Caco-2 (cell line): ENCODE results near the gene VPS33A. TPM values are rescaled to one million over a fixed set of nuclear protein-coding genes. Genes with fewer than 3 reads are reported as not detected.

Experiments
- BruUV-seq: library from RNA; stranded (reverse); fragments of 400-500 nt; replicated peaks from 2 replicates; lab custom pipeline; 2021; lab: Mats Ljungman, UMichigan
- CTCF ChIA-PET: fragments of 300-600 bp; sonication (Branson Sonifier 250); formaldehyde crosslinking; loops from one replicate; lab custom pipeline; 2022; ENCODE audit warnings: antibody characterized with exemption; lab: Charles Lee
- POLR2A ChIA-PET: fragments of 300-600 bp; sonication (Branson Sonifier 250); formaldehyde crosslinking; loops from one replicate; lab custom pipeline; 2022; ENCODE audit warnings: antibody characterized with exemption; lab: Charles Lee
- DNase-seq, 2 experiments: peaks; one replicate each; pipeline versions ENCODE4 v3.0.0 to v3.0.0-alpha.2; 2020 to 2022
- H3K27me3 ChIP-seq: replicated peaks from 2 replicates; pipeline ENCODE4 v1.6.0; 2011; ENCODE audit warnings: low read length; ENCODE audit not compliant: control insufficient read depth, insufficient read depth
- H3K36me3 ChIP-seq: 2 replicates; pipeline ENCODE4 v1.5.1; 2011; ENCODE audit warnings: low read length; ENCODE audit not compliant: control insufficient read depth, insufficient read depth
- H3K4me1 ChIP-seq: fragments of 250-450 bp; sonication (Bioruptor Pico); 2 replicates; pipeline ENCODE4 v1.5.1; 2020; ENCODE audit warnings: mild to moderate bottlenecking
- H3K4me3 ChIP-seq: 2 replicates; pipeline ENCODE4 v1.5.1; 2011; ENCODE audit warnings: low read depth, mild to moderate bottlenecking, control low read depth, low read length
- H3K9me3 ChIP-seq: fragments of 250-450 bp; sonication (Bioruptor Pico); 2 replicates; pipeline ENCODE4 v1.5.1; 2020; ENCODE audit warnings: mild to moderate bottlenecking, moderate library complexity
- H3K27ac Mint-ChIP-seq: one replicate; pipeline ENCODE4 v1.8.0; 2022; ENCODE audit warnings: mixed read lengths; ENCODE audit not compliant: unreplicated experiment
- H3K27me3 Mint-ChIP-seq: one replicate; pipeline ENCODE4 v1.8.0; 2022; ENCODE audit warnings: mixed read lengths; ENCODE audit not compliant: insufficient read depth, unreplicated experiment
- H3K36me3 Mint-ChIP-seq: one replicate; pipeline ENCODE4 v1.8.0; 2022; ENCODE audit warnings: mild to moderate bottlenecking, mixed read lengths; ENCODE audit not compliant: insufficient read depth, unreplicated experiment
- H3K4me1 Mint-ChIP-seq: one replicate; pipeline ENCODE4 v1.8.0; 2022; ENCODE audit warnings: low read depth, mixed read lengths; ENCODE audit not compliant: unreplicated experiment
- H3K4me3 Mint-ChIP-seq: one replicate; pipeline ENCODE4 v1.8.0; 2022; ENCODE audit warnings: mild to moderate bottlenecking, moderate library complexity, mixed read lengths; ENCODE audit not compliant: unreplicated experiment
- H3K9me3 Mint-ChIP-seq: one replicate; pipeline ENCODE4 v1.8.0; 2022; ENCODE audit warnings: mixed read lengths; ENCODE audit not compliant: unreplicated experiment
- CTCF ChIP-seq, 2 experiments: fragments of 200-600 bp in 1 of 2; IDR thresholded peaks; 1 replicate in 1 of 2; 2 replicates in 1 of 2; pipeline versions ENCODE4 v1.5.1 to v1.8.0; 2011 to 2022; ENCODE audit warnings: antibody characterized with exemption in 1 of 2, control low read depth in 1 of 2, inconsistent platforms in 1 of 2, low read depth in 1 of 2, low read length in 1 of 2, mild to moderate bottlenecking in 1 of 2, moderate library complexity in 1 of 2; ENCODE audit not compliant: insufficient read depth in 1 of 2, severe bottlenecking in 1 of 2, unreplicated experiment in 1 of 2
- intact Hi-C: fragments of 100-400 bp; cut with micrococcal nuclease; formaldehyde crosslinking; loops from one replicate; pipeline ENCODE4 v1.10.0; 2022; ENCODE audit not compliant: unreplicated experiment
- total RNA-seq: library from RNA; stranded (reverse); gene quantifications from 2 replicates; pipeline ENCODE4 v1.2.3, GENCODE V29; 2022

Gene VPS33A
- total RNA-seq, 1 experiment from 2014 or later: 36.5 TPM

DNA sequence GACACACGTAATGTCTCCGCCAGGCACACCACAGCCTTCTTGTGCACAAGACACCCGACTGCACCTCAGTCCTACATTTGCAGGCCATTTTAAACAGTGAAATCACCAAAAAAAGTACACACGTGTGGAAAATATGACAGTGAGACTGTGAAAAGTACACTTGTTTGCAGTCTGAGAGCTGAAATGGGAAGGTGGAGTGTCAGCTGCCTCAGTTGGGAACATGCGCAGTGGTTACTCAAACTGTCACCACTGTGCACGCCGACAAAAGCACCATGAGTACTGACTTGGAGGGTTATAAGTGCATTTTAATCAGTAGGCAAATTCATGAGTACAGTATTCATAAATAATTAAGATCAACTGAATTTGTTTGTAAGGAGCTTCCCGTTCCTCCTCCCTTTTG lies 15.8 kb downstream of the VPS33A start:
- Mint-ChIP-seq H3K4me3 (no peak overlapping the region), H3K27me3 (no peaks in the 10 kb centered on the region), H3K36me3 (peaks cover 25% of the 10 kb centered on the region), H3K27ac (no peak overlapping the region), H3K4me1 (no peaks in the 10 kb centered on the region), H3K9me3 (no peaks in the 10 kb centered on the region)
- Histone ChIP-seq H3K36me3 (no peaks in the 10 kb centered on the region), H3K27me3 (no peaks in the 10 kb centered on the region), H3K4me1 (no peaks in the 10 kb centered on the region), H3K4me3 (no peak overlapping the region), H3K9me3 (no peaks in the 10 kb centered on the region)
- no peak for TF ChIP-seq CTCF (IDR thresholded peaks at IDR 0.05; ENCODE audit: insufficient read depth in 1 of 2, low read depth in 1 of 2, low read length in 1 of 2, severe bottlenecking in 1 of 2, unreplicated experiment in 1 of 2)
- BruUV-seq: no TSS peak
- ChIA-PET CTCF (no interaction called here), POLR2A (no interaction called here)
- intact Hi-C loops: no loop called here
- DNase-seq: no peak

DNA sequence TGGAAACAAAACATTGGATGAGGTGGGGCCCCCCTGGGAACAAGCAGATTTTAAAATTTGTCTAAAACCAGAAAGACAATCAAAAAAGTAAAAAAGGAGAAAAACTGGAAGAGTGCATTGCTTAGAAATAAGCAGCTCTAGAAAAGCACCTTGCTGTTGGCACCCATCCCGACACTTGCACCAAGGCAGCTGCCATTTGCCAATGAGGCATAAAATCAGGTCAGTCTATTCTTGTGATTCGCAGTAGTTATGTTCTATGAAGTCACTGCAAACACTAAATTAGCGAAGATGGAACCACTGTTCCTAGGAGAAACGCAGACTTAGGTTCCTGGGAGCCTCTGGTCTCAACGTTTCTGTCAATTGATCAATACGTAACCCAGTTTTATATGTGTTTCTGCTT lies 16.2 kb downstream of the VPS33A start:
- Mint-ChIP-seq H3K4me3 (no peak overlapping the region), H3K9me3 (no peaks in the 10 kb centered on the region), H3K36me3 (peaks cover 25% of the 10 kb centered on the region), H3K4me1 (no peaks in the 10 kb centered on the region), H3K27ac (no peak overlapping the region), H3K27me3 (no peaks in the 10 kb centered on the region)
- DNase-seq: no peak
- H3K27me3 ChIP-seq: no peaks in the 10 kb centered on the region
- ChIA-PET CTCF (no interaction called here), POLR2A (no interaction called here)
- intact Hi-C loops: no loop called here
- H3K9me3 ChIP-seq: no peaks in the 10 kb centered on the region
- no peaks in the 10 kb centered on the region for H3K4me1 ChIP-seq
- TF ChIP-seq CTCF (IDR thresholded peaks at IDR 0.05; ENCODE audit: insufficient read depth in 1 of 2, low read depth in 1 of 2, low read length in 1 of 2, severe bottlenecking in 1 of 2, unreplicated experiment in 1 of 2): no peak
- H3K4me3 ChIP-seq: no peak overlapping the region
- BruUV-seq: no TSS peak
- H3K36me3 ChIP-seq: no peaks in the 10 kb centered on the region

DNA sequence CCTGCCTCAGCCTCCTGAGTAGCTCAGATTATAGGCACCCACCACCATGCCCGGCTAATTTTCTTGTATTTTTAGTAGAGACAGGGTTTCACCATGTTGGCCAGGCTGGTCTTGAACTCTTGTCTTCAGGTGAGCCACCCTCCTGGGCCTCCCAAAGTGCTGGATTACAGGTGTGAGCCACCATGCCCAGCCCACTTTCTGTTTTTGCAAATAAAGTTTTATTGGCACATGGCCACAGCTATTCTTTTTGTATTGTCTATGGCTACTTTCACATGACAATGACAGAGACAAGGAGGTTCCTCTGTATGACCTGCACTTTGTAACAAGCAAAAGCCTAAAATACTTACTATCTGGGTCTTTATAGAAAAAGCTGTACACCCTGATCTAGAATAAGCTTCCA lies 20.7 kb downstream of the VPS33A start:
- H3K9me3 Mint-ChIP-seq: no peaks in the 10 kb centered on the region
- H3K36me3 Mint-ChIP-seq: peaks cover 22% of the 10 kb centered on the region
- POLR2A ChIA-PET: interaction anchor here (1.6 kb wide), 1 partner anchor 20 kb away, joined by 10 read pairs; the partner anchor contains the start of gene DIABLO

More for the DNA sequence above, 20.7 kb downstream of the VPS33A start:
- BruUV-seq: no TSS peak
- no peak for TF ChIP-seq CTCF (IDR thresholded peaks at IDR 0.05; ENCODE audit: insufficient read depth in 1 of 2, low read depth in 1 of 2, low read length in 1 of 2, severe bottlenecking in 1 of 2, unreplicated experiment in 1 of 2)
- no peaks in the 10 kb centered on the region for H3K4me1 ChIP-seq
- CTCF ChIA-PET: no interaction called here
- H3K9me3 ChIP-seq: no peaks in the 10 kb centered on the region
- Mint-ChIP-seq H3K27ac (no peak overlapping the region), H3K4me1 (no peaks in the 10 kb centered on the region), H3K4me3 (no peak overlapping the region), H3K27me3 (no peaks in the 10 kb centered on the region)
- H3K27me3 ChIP-seq: no peaks in the 10 kb centered on the region
- no peak overlapping the region for H3K4me3 ChIP-seq
- no peak for DNase-seq
- no peaks in the 10 kb centered on the region for H3K36me3 ChIP-seq
- intact Hi-C loops: no loop called here
